HG03045 (cell line): ENCODE measurements around the gene MTERF4.

Source experiments
- ATAC-seq: cut with Tn5 transposase; IDR thresholded peaks from one replicate; pipeline ENCODE4 v1.9.1; 2021; ENCODE audit warnings: mild to moderate bottlenecking, moderate library complexity; ENCODE audit not compliant: unreplicated experiment

The MTERF4 gene

GRCh38 chr2:241051578-241052487 lies 50.3 kb downstream of the MTERF4 start:
- no peak for ATAC-seq

GRCh38 chr2:241050624-241051577 lies 51.2 kb downstream of the MTERF4 start:
- ATAC-seq: no peak

- ATAC-seq: no peak
Measured at GRCh38 chr2:241049739-241050623, 52.1 kb downstream of the MTERF4 start.

GRCh38 chr2:241048949-241049343 lies 53.1 kb downstream of the MTERF4 start:
- no peak for ATAC-seq

GRCh38 chr2:241048149-241048948 lies 53.7 kb downstream of the MTERF4 start:
- no peak for ATAC-seq

- ATAC-seq: no peak
Measured at GRCh38 chr2:241047253-241048010, 54.7 kb downstream of the MTERF4 start.
